Astrocyte of the cerebellum (primary cell): ENCODE data around the gene SDCCAG8.

Experiments
- DNase-seq: peaks from one replicate; pipeline ENCODE4 v3.0.0-alpha.2; 2011; ENCODE audit warnings: low read depth
- H3K4me3 ChIP-seq: 2 replicates; pipeline ENCODE4 v1.5.1; 2011; ENCODE audit warnings: mild to moderate bottlenecking, low read depth, low read length, moderate library complexity
- CTCF ChIP-seq: IDR thresholded peaks from 2 replicates; pipeline ENCODE4 v1.5.1; 2012; ENCODE audit warnings: low read length, low read depth, moderate library complexity, mild to moderate bottlenecking; ENCODE audit errors: missing control alignments
- in situ Hi-C: cut with HindIII; loops from 2 replicates; pipeline ENCODE4 v1.10.0; 2017; ENCODE audit warnings: low sequenced_read_pairs

Gene SDCCAG8

GRCh38 chr1:243508303-243508713 lies 252.5 kb downstream of the SDCCAG8 start:
- in situ Hi-C loops = no loop called here
- TF ChIP-seq CTCF = no peak
- no peak overlapping the region for H3K4me3 ChIP-seq
- no peak for DNase-seq

GRCh38 chr1:243508943-243509342 lies 253.1 kb downstream of the SDCCAG8 start:
- H3K4me3 ChIP-seq = no peak overlapping the region
- DNase-seq = no peak
- no peak for TF ChIP-seq CTCF
- in situ Hi-C loops = no loop called here

- in situ Hi-C loops = no loop called here
Measured at GRCh38 chr1:243510928-243511327, 255.1 kb downstream of the SDCCAG8 start.

GRCh38 chr1:243513726-243514491 lies 258.1 kb downstream of the SDCCAG8 start:
- no peak for TF ChIP-seq CTCF
- DNase-seq = peak; percentile 55
- H3K4me3 ChIP-seq = no peak overlapping the region
- in situ Hi-C loops = no loop called here

More at GRCh38 chr1:243510928-243511327, 255.1 kb downstream of the SDCCAG8 start:
- no peak for DNase-seq
- H3K4me3 ChIP-seq = no peak overlapping the region
- no peak for TF ChIP-seq CTCF

GRCh38 chr1:243514927-243515326 lies 259.1 kb downstream of the SDCCAG8 start:
- TF ChIP-seq CTCF = no peak
- no peak overlapping the region for H3K4me3 ChIP-seq
- in situ Hi-C loops = no loop called here
- DNase-seq = no peak

GRCh38 chr1:243520831-243521230 lies 265.0 kb downstream of the SDCCAG8 start:
- TF ChIP-seq CTCF = no peak
- H3K4me3 ChIP-seq = no peak overlapping the region
- DNase-seq = no peak
- in situ Hi-C loops = no loop called here

GRCh38 chr1:243523766-243524165 lies 267.9 kb downstream of the SDCCAG8 start:
- TF ChIP-seq CTCF = no peak
- in situ Hi-C loops = no loop called here
- H3K4me3 ChIP-seq = no peak overlapping the region
- DNase-seq = no peak
